T-cell (primary cell): ENCODE measurements around the gene FAM174C. TPM values are rescaled to one million over a fixed set of nuclear protein-coding genes. Genes with fewer than 3 reads are reported as not detected.

Experiments used
- ATAC-seq, 4 experiments: fragments of 200-7000 bp in 3 of 4; fragments of 150-1000 bp in 1 of 4; cut with Tn5 transposase; replicated peaks in 1 of 4; 1 replicate in 3 of 4; 2 replicates in 1 of 4; pipeline ENCODE4 v1.10.0; 2021; ENCODE audit warnings: moderate library complexity in 3 of 4, mild to moderate bottlenecking in 2 of 4, moderate number of reproducible peaks in 1 of 4
- CTCF ChIA-PET, 2 donors: fragments of 300-600 bp; sonication (Branson Sonifier 250); formaldehyde crosslinking; loops; one replicate each; lab custom pipeline; 2022; ENCODE audit warnings: antibody characterized with exemption in 2 of 2; lab: Charles Lee
- POLR2A ChIA-PET, 2 donors: fragments of 300-600 bp; sonication (Branson Sonifier 250); formaldehyde crosslinking; loops; one replicate each; lab custom pipeline; 2022; ENCODE audit warnings: antibody characterized with exemption in 2 of 2; lab: Charles Lee
- DNase-seq, 35 experiments: peaks; one replicate each; pipeline versions ENCODE4 v3.0.0 to v3.0.0-alpha.2; 2013 to 2023
- H3K27ac ChIP-seq: one replicate; pipeline ENCODE4 v1.5.1; 2013; ENCODE audit warnings: low read length
- H3K27me3 ChIP-seq, 2 experiments: replicated peaks in 1 of 2; 1 replicate in 1 of 2; 2 replicates in 1 of 2; pipeline versions ENCODE4 v1.6.1 to v1.7.0; 2013; ENCODE audit warnings: low read length in 1 of 2, mixed read lengths in 1 of 2; ENCODE audit not compliant: control insufficient read depth in 2 of 2, insufficient read depth in 2 of 2; ENCODE audit errors: extremely low read depth in 1 of 2
- H3K36me3 ChIP-seq, 2 donors: 1 replicate in 1 of 2; 2 replicates in 1 of 2; pipeline versions ENCODE4 v1.6.1 to v1.7.0; 2013; ENCODE audit warnings: low read length in 1 of 2; ENCODE audit not compliant: control insufficient read depth in 2 of 2, insufficient read depth in 1 of 2; ENCODE audit errors: extremely low read depth in 1 of 2
- H3K4me1 ChIP-seq, 2 experiments: 1 replicate in 1 of 2; 2 replicates in 1 of 2; pipeline versions ENCODE4 v1.6.1 to v1.7.0; 2013; ENCODE audit warnings: low read length in 2 of 2, mixed read lengths in 1 of 2; ENCODE audit not compliant: insufficient read depth in 2 of 2, control insufficient read depth in 1 of 2; ENCODE audit errors: extremely low read depth in 1 of 2
- H3K4me3 ChIP-seq, 2 donors: 1 replicate in 1 of 2; 2 replicates in 1 of 2; pipeline versions ENCODE4 v1.5.1 to v1.7.0; 2013; ENCODE audit warnings: mild to moderate bottlenecking in 2 of 2, low read length in 1 of 2, moderate library complexity in 1 of 2; ENCODE audit not compliant: control insufficient read depth in 1 of 2; ENCODE audit errors: extremely low read depth in 1 of 2
- H3K9me3 ChIP-seq: 2 replicates; pipeline ENCODE4 v1.7.0; 2013
- H3K27ac Mint-ChIP-seq, 2 donors: one replicate each; pipeline ENCODE4 v1.8.0; 2020 to 2021; ENCODE audit warnings: mild to moderate bottlenecking in 2 of 2, mixed read lengths in 2 of 2
- H3K27me3 Mint-ChIP-seq, 2 donors: one replicate each; pipeline ENCODE4 v1.8.0; 2021 to 2022; ENCODE audit warnings: mixed read lengths in 2 of 2
- H3K36me3 Mint-ChIP-seq: one replicate; pipeline ENCODE4 v1.8.0; 2021; ENCODE audit warnings: mixed read lengths
- H3K4me1 Mint-ChIP-seq, 3 donors: one replicate each; pipeline ENCODE4 v1.8.0; 2020 to 2022; ENCODE audit warnings: mixed read lengths in 3 of 3, mild to moderate bottlenecking in 1 of 3
- H3K4me3 Mint-ChIP-seq, 3 donors: one replicate each; pipeline ENCODE4 v1.8.0; 2020 to 2022; ENCODE audit warnings: mild to moderate bottlenecking in 3 of 3, mixed read lengths in 3 of 3, moderate library complexity in 3 of 3
- H3K9me3 Mint-ChIP-seq, 3 donors: one replicate each; pipeline ENCODE4 v1.8.0; 2020 to 2022; ENCODE audit warnings: mixed read lengths in 3 of 3
- WGBS: methylation state at CpG from one replicate; pipeline ENCODE4 v1.1.5; 2013; ENCODE audit warnings: missing lambda C conversion rate; ENCODE audit not compliant: insufficient coverage; 5-methylcytosine and 5-hydroxymethylcytosine counted together
- total RNA-seq, 35 experiments: library from RNA in 6 of 35; stranded (reverse) in 6 of 35; fragments of 120-200 nt in 1 of 35; gene quantifications; one replicate each; pipeline versions ENCODE4 v1.2.1 to v1.2.4 and lab custom pipeline; 2013 to 2026

The FAM174C gene
- total RNA-seq, 5 donors from 2014 or later (not counting 1 experiment from before 2014, with no cell fraction given) = 42.1 to 69.8 (median 60.4) TPM

DNA sequence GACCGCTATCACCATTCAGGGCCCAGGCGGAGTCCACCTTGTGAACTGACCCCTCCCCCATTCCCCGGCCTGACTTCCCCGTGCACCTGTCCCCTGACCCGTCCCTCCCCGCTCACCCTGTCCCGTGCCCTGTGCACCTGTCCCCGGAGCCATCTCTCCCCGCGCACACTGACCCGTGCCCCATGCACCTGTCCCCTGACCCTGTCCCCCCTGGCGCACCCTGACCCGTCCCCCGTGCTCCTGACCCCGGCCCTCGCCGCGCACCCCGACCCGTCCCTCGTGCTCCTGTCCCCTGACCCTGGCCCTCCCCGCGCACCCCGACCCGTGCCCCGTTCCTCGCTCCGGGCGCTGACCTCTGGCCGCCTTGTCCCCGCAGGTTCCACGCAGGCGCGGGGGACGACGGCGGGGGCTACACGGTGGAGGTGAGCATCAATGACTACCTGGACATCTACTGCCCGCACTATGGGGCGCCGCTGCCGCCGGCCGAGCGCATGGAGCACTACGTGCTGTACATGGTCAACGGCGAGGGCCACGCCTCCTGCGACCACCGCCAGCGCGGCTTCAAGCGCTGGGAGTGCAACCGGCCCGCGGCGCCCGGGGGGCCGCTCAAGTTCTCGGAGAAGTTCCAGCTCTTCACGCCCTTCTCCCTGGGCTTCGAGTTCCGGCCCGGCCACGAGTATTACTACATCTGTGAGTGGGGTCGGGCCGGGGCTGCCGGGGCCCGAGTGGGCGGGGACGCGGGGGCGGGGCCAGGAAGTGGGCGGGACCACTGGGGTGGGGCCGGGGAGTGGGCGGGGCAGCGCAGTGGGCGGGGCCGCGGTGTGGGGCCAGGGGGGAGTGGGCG is 20.1 kb downstream of the FAM174C start:
- H3K4me1 Mint-ChIP-seq = peaks cover 0 to 7% (median 0%) of the 10 kb centered on the region in 3 donors
- ATAC-seq = peak; percentile 43 to 76 (median 61)
- H3K4me3 Mint-ChIP-seq = peak overlapping the region in 1 of 3 donors; percentile 21
- Histone ChIP-seq H3K36me3 (no peaks in the 10 kb centered on the region), H3K4me1 (peaks cover 2 to 10% of the 10 kb centered on the region in 2 experiments), H3K4me3 (peak overlapping the region in 1 of 2 donors; percentile 32), H3K27ac (no peak overlapping the region), H3K9me3 (no peaks in the 10 kb centered on the region), H3K27me3 (peaks cover 0 to 71% of the 10 kb centered on the region in 2 experiments)
- no peak overlapping the region for H3K27ac Mint-ChIP-seq
- no peaks in the 10 kb centered on the region for H3K36me3 Mint-ChIP-seq
- DNase-seq = peak in 16 of 35 experiments; percentile 17 to 58 (median 37)
- H3K9me3 Mint-ChIP-seq = no peaks in the 10 kb centered on the region
- 18% methylated on average over 62 of the region's 82 CpGs for WGBS
- POLR2A ChIA-PET = no interaction called here
- H3K27me3 Mint-ChIP-seq = peaks cover 11 to 37% of the 10 kb centered on the region in 2 donors
- CTCF ChIA-PET = no interaction called here

DNA sequence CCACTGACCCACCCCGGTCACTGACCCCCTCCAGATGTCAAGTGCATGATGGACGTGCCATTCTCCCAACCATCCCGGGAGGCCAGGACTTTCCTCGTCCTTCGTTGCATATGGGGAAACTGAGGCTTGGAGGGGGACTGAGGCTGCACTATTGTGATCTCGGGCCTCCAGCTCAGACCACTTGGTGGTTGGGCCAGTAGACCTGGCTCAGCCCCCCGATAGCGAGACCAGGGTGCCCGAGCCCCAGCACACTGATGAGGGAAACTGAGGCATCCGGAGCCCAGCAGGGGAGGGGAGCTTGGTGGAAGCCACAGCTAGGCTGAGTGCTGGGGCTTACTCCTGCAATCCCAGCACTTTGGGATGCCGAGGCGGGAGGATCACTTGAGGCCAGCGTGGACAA is 20.7 kb downstream of the FAM174C start:
- Histone ChIP-seq H3K27ac (no peak overlapping the region), H3K4me3 (no peak overlapping the region), H3K4me1 (peaks cover 2 to 10% of the 10 kb centered on the region in 2 experiments), H3K9me3 (no peaks in the 10 kb centered on the region), H3K27me3 (peaks cover 0 to 64% of the 10 kb centered on the region in 2 experiments), H3K36me3 (no peaks in the 10 kb centered on the region)
- DNase-seq (no peak), ATAC-seq (no peak)
- Mint-ChIP-seq H3K9me3 (no peaks in the 10 kb centered on the region), H3K27ac (no peak overlapping the region), H3K4me3 (no peak overlapping the region), H3K36me3 (no peaks in the 10 kb centered on the region), H3K27me3 (peaks cover 11 to 36% of the 10 kb centered on the region in 2 donors), H3K4me1 (peaks cover 0 to 7% (median 0%) of the 10 kb centered on the region in 3 donors)
- CTCF ChIA-PET = no interaction called here
- POLR2A ChIA-PET = no interaction called here
- WGBS = 92% methylated on average over 10 of the region's 13 CpGs

DNA sequence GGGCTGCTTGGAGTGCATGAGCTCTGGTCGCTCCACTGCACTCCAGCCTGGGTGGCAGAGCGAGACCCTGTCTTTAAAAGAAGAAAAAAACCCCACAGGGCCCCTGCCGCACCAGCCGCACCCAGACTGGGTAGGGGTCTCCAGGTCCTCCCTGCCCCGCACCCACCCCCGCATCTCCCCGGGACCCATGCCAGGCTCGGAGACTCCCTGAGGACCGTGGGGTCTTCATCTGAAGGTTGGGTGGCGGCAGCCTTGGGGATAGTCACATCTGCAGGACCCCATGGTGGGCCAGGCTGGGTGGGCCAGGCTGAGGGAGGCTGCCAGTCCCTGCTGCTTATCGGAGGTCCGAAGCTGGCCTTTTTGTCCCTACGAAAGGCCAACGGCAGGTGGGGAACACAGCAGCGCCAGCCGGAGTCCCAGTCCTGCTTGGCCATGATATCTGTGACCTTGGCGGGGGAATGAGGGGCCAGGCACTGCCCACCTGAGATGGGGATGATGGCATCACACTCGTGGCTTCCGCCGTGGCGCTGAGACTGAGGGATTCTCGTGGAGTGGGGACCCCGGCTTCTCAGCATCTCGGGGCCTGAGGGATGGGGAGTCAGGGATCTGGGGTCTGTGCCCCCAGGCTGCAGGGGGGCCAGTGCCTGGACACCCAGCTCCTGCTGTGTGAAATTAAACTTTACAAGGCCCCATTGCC is 21.4 kb downstream of the FAM174C start:
- H3K36me3 ChIP-seq = no peaks in the 10 kb centered on the region
- no peaks in the 10 kb centered on the region for H3K9me3 Mint-ChIP-seq
- 89% methylated on average over 20 of the region's 24 CpGs for whole genome bisulfite sequencing
- H3K27ac Mint-ChIP-seq = no peak overlapping the region
- H3K4me3 ChIP-seq = no peak overlapping the region
- H3K27me3 Mint-ChIP-seq = peaks cover 11 to 35% of the 10 kb centered on the region in 2 donors
- ATAC-seq (no peak), DNase-seq (no peak)
- ChIA-PET POLR2A (no interaction called here), CTCF (no interaction called here)
- H3K4me3 Mint-ChIP-seq = no peak overlapping the region
- H3K4me1 ChIP-seq = peaks cover 2 to 10% of the 10 kb centered on the region in 2 experiments
- no peaks in the 10 kb centered on the region for H3K36me3 Mint-ChIP-seq
- H3K27me3 ChIP-seq = peaks cover 0 to 57% of the 10 kb centered on the region in 2 experiments
- peaks cover 0 to 7% (median 0%) of the 10 kb centered on the region in 3 donors for H3K4me1 Mint-ChIP-seq
- no peak overlapping the region for H3K27ac ChIP-seq
- H3K9me3 ChIP-seq = no peaks in the 10 kb centered on the region

DNA sequence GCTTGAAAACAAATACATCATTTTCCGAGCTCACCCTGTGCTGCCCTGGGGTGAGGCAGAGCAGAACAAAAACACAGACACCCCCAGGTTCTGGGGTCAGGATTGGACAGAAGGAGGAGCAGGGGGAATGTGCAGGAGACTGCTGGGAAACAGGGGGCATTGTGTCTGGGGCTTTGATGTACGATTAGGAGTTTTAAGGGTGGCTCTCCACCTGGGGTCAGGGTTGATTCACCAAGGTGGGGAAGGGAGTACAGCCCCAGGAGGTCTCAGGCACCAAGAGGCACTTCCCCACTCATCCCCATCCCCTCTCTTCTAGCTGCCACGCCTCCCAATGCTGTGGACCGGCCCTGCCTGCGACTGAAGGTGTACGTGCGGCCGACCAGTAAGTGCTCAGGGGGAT is 22.9 kb downstream of the FAM174C start:
- CTCF ChIA-PET = no interaction called here
- WGBS = 90% methylated on average over 6 of the region's 8 CpGs

DNA sequence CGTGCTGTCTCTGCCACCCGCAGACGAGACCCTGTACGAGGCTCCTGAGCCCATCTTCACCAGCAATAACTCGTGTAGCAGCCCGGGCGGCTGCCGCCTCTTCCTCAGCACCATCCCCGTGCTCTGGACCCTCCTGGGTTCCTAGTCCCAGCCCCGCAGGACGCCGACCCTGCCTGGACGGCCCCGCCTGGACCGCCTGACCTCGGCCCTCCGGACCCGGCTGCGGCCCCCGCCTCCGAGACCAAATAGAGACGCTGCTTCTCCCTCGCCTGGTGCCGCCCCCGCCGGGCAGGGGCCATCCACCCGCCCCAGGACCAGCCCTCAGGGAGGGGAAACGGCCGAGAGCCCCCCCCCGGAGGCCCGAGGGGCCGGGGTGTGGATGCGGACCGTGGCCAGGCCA is 24.5 kb downstream of the FAM174C start:
- no peak overlapping the region for H3K4me3 ChIP-seq
- Mint-ChIP-seq H3K27ac (no peak overlapping the region), H3K27me3 (peaks cover 0 to 14% of the 10 kb centered on the region in 2 donors), H3K4me3 (no peak overlapping the region), H3K36me3 (no peaks in the 10 kb centered on the region), H3K4me1 (peaks cover 0 to 4% (median 0%) of the 10 kb centered on the region in 3 donors), H3K9me3 (no peaks in the 10 kb centered on the region)
- H3K4me1 ChIP-seq = peaks cover 2 to 9% of the 10 kb centered on the region in 2 experiments
- ATAC-seq (no peak), DNase-seq (no peak)
- CTCF ChIA-PET = no interaction called here
- POLR2A ChIA-PET = no interaction called here
- WGBS = 70% methylated on average over 26 of the region's 34 CpGs
- no peak overlapping the region for H3K27ac ChIP-seq
- H3K9me3 ChIP-seq = no peaks in the 10 kb centered on the region
- H3K36me3 ChIP-seq = no peaks in the 10 kb centered on the region
- H3K27me3 ChIP-seq = peaks cover 0 to 27% of the 10 kb centered on the region in 2 experiments

More for the DNA sequence above, 22.9 kb downstream of the FAM174C start:
- peaks cover 3 to 24% of the 10 kb centered on the region in 2 donors for H3K27me3 Mint-ChIP-seq
- H3K9me3 ChIP-seq = no peaks in the 10 kb centered on the region
- H3K4me3 Mint-ChIP-seq = no peak overlapping the region
- no peak overlapping the region for H3K27ac ChIP-seq
- H3K4me1 ChIP-seq = peaks cover 2 to 10% of the 10 kb centered on the region in 2 experiments
- DNase-seq (no peak), ATAC-seq (no peak)
- no peak overlapping the region for H3K4me3 ChIP-seq
- H3K36me3 Mint-ChIP-seq = no peaks in the 10 kb centered on the region
- H3K9me3 Mint-ChIP-seq = no peaks in the 10 kb centered on the region
- H3K4me1 Mint-ChIP-seq = peaks cover 0 to 7% (median 0%) of the 10 kb centered on the region in 3 donors
- POLR2A ChIA-PET = no interaction called here
- peaks cover 0 to 42% of the 10 kb centered on the region in 2 experiments for H3K27me3 ChIP-seq
- no peak overlapping the region for H3K27ac Mint-ChIP-seq
- H3K36me3 ChIP-seq = no peaks in the 10 kb centered on the region

DNA sequence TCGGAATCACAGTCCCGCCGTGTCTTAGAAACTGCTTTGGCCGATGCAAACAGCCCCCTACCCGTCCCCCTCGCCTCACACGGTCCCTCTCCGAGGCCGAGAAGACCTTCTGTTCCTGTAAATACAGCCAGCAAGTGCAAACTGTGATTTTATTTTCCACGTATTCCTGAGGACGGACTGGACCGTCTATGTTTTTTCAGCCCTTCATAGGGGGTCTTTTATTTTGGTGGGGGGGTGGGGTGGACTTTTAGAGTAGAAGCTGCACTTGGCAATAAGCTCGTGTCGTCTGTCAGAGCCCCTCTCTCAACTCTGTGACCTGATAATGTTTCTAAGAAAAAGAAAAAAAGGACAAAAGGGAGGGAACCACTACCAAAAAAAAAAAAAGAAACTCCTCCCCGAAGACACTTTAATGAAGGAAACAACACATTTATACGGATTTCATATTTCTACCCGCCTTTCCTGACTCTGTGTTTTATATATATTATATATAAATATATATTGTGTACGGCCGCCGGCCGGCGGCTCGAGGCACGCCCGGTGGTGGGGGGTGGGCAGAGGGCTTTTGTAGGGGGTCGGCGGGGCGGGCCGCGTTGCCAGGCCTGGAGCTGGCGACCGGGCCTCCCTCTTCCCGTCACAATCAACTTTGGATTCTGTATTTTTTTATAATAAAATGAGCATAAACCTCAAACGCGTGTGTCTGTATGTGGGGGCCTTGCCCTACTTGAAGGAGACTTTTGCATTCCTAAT is 25.6 kb downstream of the FAM174C start:
- Mint-ChIP-seq H3K27me3 (peaks cover 0 to 13% of the 10 kb centered on the region in 2 donors), H3K4me1 (peaks cover 0 to 1% (median 0%) of the 10 kb centered on the region in 3 donors), H3K27ac (no peak overlapping the region), H3K9me3 (no peaks in the 10 kb centered on the region), H3K4me3 (no peak overlapping the region), H3K36me3 (no peaks in the 10 kb centered on the region)
- DNase-seq (no peak), ATAC-seq (no peak)
- ChIA-PET CTCF (no interaction called here), POLR2A (no interaction called here)
- peaks cover 0 to 17% of the 10 kb centered on the region in 2 experiments for H3K27me3 ChIP-seq
- no peaks in the 10 kb centered on the region for H3K9me3 ChIP-seq
- WGBS = 88% methylated on average over 7 of the region's 35 CpGs
- H3K4me3 ChIP-seq = no peak overlapping the region
- no peaks in the 10 kb centered on the region for H3K36me3 ChIP-seq
- H3K27ac ChIP-seq = no peak overlapping the region
- no peaks in the 10 kb centered on the region for H3K4me1 ChIP-seq
